DMS114 treated with DMSO at 0.1 percent for 48 hours (cell line): Measurements from ENCODE around the gene TYRO3.

Experiments
- DNase-seq: peaks from one replicate; lab custom pipeline; 2025; ENCODE audit not compliant: unreplicated experiment; lab: John Stamatoyannopoulos, UW

Gene TYRO3

GRCh38 chr15:41603411-41603935 lies 44.5 kb downstream of the TYRO3 start:
- DNase-seq: no peak

- DNase-seq: peak; percentile 62
Observed at GRCh38 chr15:41603941-41604911, 45.2 kb downstream of the TYRO3 start.

GRCh38 chr15:41605566-41605965 lies 46.6 kb downstream of the TYRO3 start:
- no peak for DNase-seq

- no peak for DNase-seq
Observed at GRCh38 chr15:41606997-41607396, 48.0 kb downstream of the TYRO3 start.

GRCh38 chr15:41609123-41609522 lies 50.1 kb downstream of the TYRO3 start:
- no peak for DNase-seq

- no peak for DNase-seq
Observed at GRCh38 chr15:41610048-41610447, 51.0 kb downstream of the TYRO3 start.

GRCh38 chr15:41620536-41621199 lies 61.7 kb downstream of the TYRO3 start:
- peak; percentile 35 for DNase-seq

GRCh38 chr15:41621200-41622193 lies 62.5 kb downstream of the TYRO3 start:
- DNase-seq: peak; percentile 83

- no peak for DNase-seq
Observed at GRCh38 chr15:41622901-41623300, 63.9 kb downstream of the TYRO3 start.

- no peak for DNase-seq
Observed at GRCh38 chr15:41627203-41627602, 68.2 kb downstream of the TYRO3 start.

GRCh38 chr15:41629463-41629862 lies 70.5 kb downstream of the TYRO3 start:
- DNase-seq: no peak

- DNase-seq: no peak
Observed at GRCh38 chr15:41629883-41630282, 70.9 kb downstream of the TYRO3 start.

GRCh38 chr15:41630616-41631217 lies 71.7 kb downstream of the TYRO3 start:
- DNase-seq: no peak

- no peak for DNase-seq
Observed at GRCh38 chr15:41631880-41632470, 73.0 kb downstream of the TYRO3 start.
